ENCODE measurements around the gene CAMTA1. TPM values are rescaled to one million over a fixed set of nuclear protein-coding genes. Genes with fewer than 3 reads are reported as not detected.

The CAMTA1 gene
- total and polyA plus RNA-seq, 9 of the 15 experiments (the other 6 are each of a cell fraction or from before 2014, with no cell fraction given): 43.9 to 161 (median 65.9) TPM

DNA sequence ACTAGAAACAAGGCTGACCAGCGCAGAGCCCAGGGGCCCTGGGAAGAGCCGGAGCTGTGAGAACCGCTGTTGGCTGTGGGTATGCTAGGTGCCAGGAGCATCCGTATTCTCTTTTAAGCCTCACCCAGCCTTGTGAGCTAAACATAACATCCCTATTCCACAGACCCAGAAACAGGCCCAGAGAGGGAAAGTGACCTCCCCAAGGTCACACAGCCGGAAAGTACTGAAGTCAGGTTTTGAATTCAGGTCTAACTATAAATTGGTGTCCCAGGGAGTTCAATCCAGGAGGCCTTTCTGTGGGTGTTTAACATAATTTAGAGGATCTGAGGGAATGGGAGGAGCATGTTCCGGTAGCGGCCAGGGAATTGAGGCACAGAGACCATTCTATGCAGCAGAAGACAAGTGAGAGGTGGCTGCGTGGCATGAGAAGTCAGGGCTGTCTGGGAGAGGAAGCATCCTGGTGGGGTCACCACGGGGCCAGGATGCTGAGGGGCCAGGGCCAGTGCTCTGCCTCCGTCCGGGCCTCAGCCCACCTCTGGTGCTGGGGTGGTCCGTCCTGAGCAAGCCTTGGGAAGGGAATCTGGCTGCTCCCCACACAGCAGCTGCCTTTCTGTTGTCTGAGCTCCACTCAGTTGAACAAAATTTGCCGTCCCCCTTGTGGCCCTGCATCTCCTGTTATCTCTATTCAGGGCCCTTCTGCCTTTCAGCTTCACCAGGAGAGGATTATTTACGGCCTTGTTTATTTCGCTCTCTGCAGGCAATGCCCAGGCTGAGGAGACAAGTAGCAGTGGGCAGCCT is 647.0 kb downstream of the CAMTA1 start (continued):
- TF ChIP-seq, protein P1, sequence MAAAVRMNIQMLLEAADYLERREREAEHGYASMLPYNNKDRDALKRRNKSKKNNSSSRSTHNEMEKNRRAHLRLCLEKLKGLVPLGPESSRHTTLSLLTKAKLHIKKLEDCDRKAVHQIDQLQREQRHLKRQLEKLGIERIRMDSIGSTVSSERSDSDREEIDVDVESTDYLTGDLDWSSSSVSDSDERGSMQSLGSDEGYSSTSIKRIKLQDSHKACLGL (CRISPR knock-in tag; IDR thresholded peaks at IDR 0.05; ENCODE audit: borderline replicate concordance, poor library complexity, severe bottlenecking): no peak
- peak; percentile 49; the same call in 1 of the 2 replicates for TF ChIP-seq BCOR (IDR thresholded peaks at IDR 0.05)
- TF ChIP-seq CEBPG (CRISPR knock-in tag; IDR thresholded peaks at IDR 0.05): no peak
- TF ChIP-seq CEBPG (tag; conservative IDR thresholded peaks at IDR 0.05 in 1 of 2, IDR thresholded peaks at IDR 0.05 in 1 of 2): no peak
- no peak for TF ChIP-seq CCNT2 (IDR thresholded peaks at IDR 0.05; ENCODE audit: borderline replicate concordance, extremely low read depth, insufficient read length, low read depth, low read length)

DNA sequence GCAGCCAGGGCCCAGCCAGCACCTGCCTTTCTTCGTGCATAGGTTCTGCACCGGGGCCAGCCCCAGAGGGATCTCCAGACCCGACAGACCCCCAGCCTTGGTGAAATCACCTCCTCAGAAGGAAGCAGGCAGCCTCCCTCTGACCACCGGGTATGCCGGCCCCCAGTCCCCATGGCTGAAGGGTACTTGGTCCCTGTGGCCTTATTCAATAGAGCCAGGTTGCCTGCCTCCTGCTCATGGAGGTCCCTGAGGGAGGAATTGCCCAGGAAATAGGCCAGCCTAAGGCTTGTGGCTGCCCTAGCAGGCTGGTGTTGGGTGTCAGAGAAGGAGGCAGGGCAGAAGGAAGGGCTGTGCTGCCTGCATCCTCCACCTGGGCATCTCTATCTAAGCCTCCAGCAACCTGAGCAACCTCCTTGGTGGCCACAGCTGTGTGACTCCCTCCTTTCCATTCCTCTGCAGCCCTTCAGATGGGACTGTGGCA is 647.7 kb downstream of the CAMTA1 start:
- in situ Hi-C loops (cut with MboI) (no loop called here), intact Hi-C loops (cut with micrococcal nuclease) (no loop called here)
- Histone ChIP-seq H3K4me1 (replicated peaks in 1 of 2; ENCODE audit: control insufficient read depth in 2 of 2, insufficient read depth in 2 of 2, low read length in 2 of 2) (no peaks in the 10 kb centered on the region), H4K20me1 (replicated peaks; ENCODE audit: control insufficient read depth, insufficient read depth, low read length) (peaks cover 4% of the 10 kb centered on the region), H3K79me2 (ENCODE audit: control insufficient read depth, insufficient read depth, low read length) (no peaks in the 10 kb centered on the region), H3K4me3 (no peak overlapping the region), H3K9me3 (replicated peaks; ENCODE audit: control insufficient read depth, insufficient read depth, low read depth, low read length) (no peaks in the 10 kb centered on the region), H3K9ac (ENCODE audit: insufficient read depth in 1 of 2, low read depth in 2 of 2, low read length in 2 of 2) (no peak overlapping the region), H3K4me2 (ENCODE audit: insufficient read depth, low read length) (no peak overlapping the region), H3K36me3 (ENCODE audit: control insufficient read depth, insufficient read depth, low read length) (no peaks in the 10 kb centered on the region), H3K9me1 (ENCODE audit: control insufficient read depth, insufficient read depth, low read length) (no peaks in the 10 kb centered on the region), H3K27ac (ENCODE audit: extremely low read depth, low read depth, low read length) (no peak overlapping the region), H3K27me3 (ENCODE audit: control insufficient read depth in 2 of 2, insufficient read depth in 2 of 2, low read length in 2 of 2) (peaks cover 7 to 54% of the 10 kb centered on the region in 2 experiments; a peak in 3 of 5 replicates), H2AFZ (ENCODE audit: low read depth, low read length) (no peak overlapping the region)
- DNase-seq (ENCODE audit: extremely low read depth in 1 of 4, low spot score in 3 of 4) (no peak), FAIRE-seq (no peak), ATAC-seq (no peak)
- ChIA-PET POLR2A (interaction anchor here (1.0 kb wide), 1 partner anchor 14 kb away, joined by 3 read pairs; no protein-coding TSS in a partner anchor), CTCF (ENCODE audit: low intra/inter-chr PET ratio) (no interaction called here)
- no TSS peak for BruUV-seq (replicated peaks)
- 7% methylated on average over 5 of the region's 5 CpGs for WGBS (ENCODE audit: insufficient coverage, low coverage, missing lambda C conversion rate)
- no peak for TF ChIP-seq SMAD3 (CRISPR knock-in tag; conservative IDR thresholded peaks at IDR 0.05)
- no peak for TF ChIP-seq KAT7 (CRISPR knock-in tag; IDR thresholded peaks at IDR 0.05; ENCODE audit: borderline replicate concordance)
- TF ChIP-seq ZNF274 (IDR thresholded peaks at IDR 0.05; ENCODE audit: borderline replicate concordance, low read depth, low read length): no peak
- no peak for TF ChIP-seq CHD4 (IDR thresholded peaks at IDR 0.05; ENCODE audit: insufficient read depth, insufficient replicate concordance, low read depth, low read length, poor library complexity, severe bottlenecking)
- no peak for TF ChIP-seq RFX7 (CRISPR knock-in tag; IDR thresholded peaks at IDR 0.05)
- no peak for TF ChIP-seq FOXK2 (conservative IDR thresholded peaks at IDR 0.05 in 1 of 2, IDR thresholded peaks at IDR 0.05 in 1 of 2; ENCODE audit: low read depth in 2 of 2)
- TF ChIP-seq PRPF4 (IDR thresholded peaks at IDR 0.05; ENCODE audit: insufficient read depth, low read depth, low read length, poor library complexity, severe bottlenecking): no peak
- no peak for TF ChIP-seq ZZZ3 (IDR thresholded peaks at IDR 0.05)
- TF ChIP-seq, protein P2, sequence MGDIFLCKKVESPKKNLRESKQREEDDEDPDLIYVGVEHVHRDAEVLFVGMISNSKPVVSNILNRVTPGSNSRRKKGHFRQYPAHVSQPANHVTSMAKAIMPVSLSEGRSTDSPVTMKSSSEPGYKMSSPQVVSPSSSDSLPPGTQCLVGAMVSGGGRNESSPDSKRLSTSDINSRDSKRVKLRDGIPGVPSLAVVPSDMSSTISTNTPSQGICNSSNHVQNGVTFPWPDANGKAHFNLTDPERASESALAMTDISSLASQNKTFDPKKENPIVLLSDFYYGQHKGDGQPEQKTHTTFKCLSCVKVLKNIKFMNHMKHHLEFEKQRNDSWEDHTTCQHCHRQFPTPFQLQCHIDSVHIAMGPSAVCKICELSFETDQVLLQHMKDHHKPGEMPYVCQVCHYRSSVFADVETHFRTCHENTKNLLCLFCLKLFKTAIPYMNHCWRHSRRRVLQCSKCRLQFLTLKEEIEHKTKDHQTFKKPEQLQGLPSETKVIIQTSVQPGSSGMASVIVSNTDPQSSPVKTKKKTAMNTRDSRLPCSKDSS (IDR thresholded peaks at IDR 0.05; ENCODE audit: low read depth, partially characterized antibody): no peak
- no peak for TF ChIP-seq CSDE1 (IDR thresholded peaks at IDR 0.05)
- TF ChIP-seq GATA2 (CRISPR knock-in tag; IDR thresholded peaks at IDR 0.05): no peak
- TF ChIP-seq, protein P3, sequence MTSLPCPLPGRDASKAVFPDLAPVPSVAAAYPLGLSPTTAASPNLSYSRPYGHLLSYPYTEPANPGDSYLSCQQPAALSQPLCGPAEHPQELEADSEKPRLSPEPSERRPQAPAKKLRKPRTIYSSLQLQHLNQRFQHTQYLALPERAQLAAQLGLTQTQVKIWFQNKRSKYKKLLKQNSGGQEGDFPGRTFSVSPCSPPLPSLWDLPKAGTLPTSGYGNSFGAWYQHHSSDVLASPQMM (CRISPR knock-in tag; IDR thresholded peaks at IDR 0.05): no peak
